ENCODE measurements around the gene PAPPA2. TPM values are rescaled to one million over a fixed set of nuclear protein-coding genes. Genes with fewer than 3 reads are reported as not detected.

The PAPPA2 gene
- total RNA-seq, 1 donor from 2014 or later = not detected

- H3K36me3 Mint-ChIP-seq (ENCODE audit: low read depth) = no peaks in the 10 kb centered on the region
- no peak overlapping the region for H3K27ac Mint-ChIP-seq
- intact Hi-C loops (cut with micrococcal nuclease) = no loop called here
- DNase-seq = no peak
- H3K4me3 Mint-ChIP-seq = no peak overlapping the region
- H3K9me3 Mint-ChIP-seq = no peaks in the 10 kb centered on the region
- no peaks in the 10 kb centered on the region for H3K4me1 Mint-ChIP-seq
- no peaks in the 10 kb centered on the region for H3K27me3 Mint-ChIP-seq
Observed at GRCh38 chr1:176568185-176568584, 105.2 kb downstream of the PAPPA2 start.

GRCh38 chr1:176574756-176575155 lies 111.8 kb downstream of the PAPPA2 start:
- Mint-ChIP-seq H3K4me1 (no peaks in the 10 kb centered on the region), H3K27me3 (no peaks in the 10 kb centered on the region), H3K9me3 (no peaks in the 10 kb centered on the region), H3K4me3 (no peak overlapping the region), H3K36me3 (ENCODE audit: low read depth) (no peaks in the 10 kb centered on the region), H3K27ac (no peak overlapping the region)
- DNase-seq = no peak
- intact Hi-C loops (cut with micrococcal nuclease) = no loop called here

- intact Hi-C loops (cut with micrococcal nuclease) = no loop called here
- H3K4me1 Mint-ChIP-seq = no peaks in the 10 kb centered on the region
- no peak for DNase-seq
- no peaks in the 10 kb centered on the region for H3K9me3 Mint-ChIP-seq
- no peak overlapping the region for H3K4me3 Mint-ChIP-seq
- H3K27ac Mint-ChIP-seq = no peak overlapping the region
- H3K36me3 Mint-ChIP-seq (ENCODE audit: low read depth) = no peaks in the 10 kb centered on the region
- H3K27me3 Mint-ChIP-seq = no peaks in the 10 kb centered on the region
Observed at GRCh38 chr1:176575991-176576390, 113.0 kb downstream of the PAPPA2 start.

- DNase-seq = no peak
- no peaks in the 10 kb centered on the region for H3K36me3 Mint-ChIP-seq (ENCODE audit: low read depth)
- no peaks in the 10 kb centered on the region for H3K27me3 Mint-ChIP-seq
- H3K4me1 Mint-ChIP-seq = no peaks in the 10 kb centered on the region
- H3K27ac Mint-ChIP-seq = no peak overlapping the region
- H3K4me3 Mint-ChIP-seq = no peak overlapping the region
- intact Hi-C loops (cut with micrococcal nuclease) = no loop called here
- no peaks in the 10 kb centered on the region for H3K9me3 Mint-ChIP-seq
Observed at GRCh38 chr1:176576670-176577069, 113.7 kb downstream of the PAPPA2 start.

- H3K9me3 Mint-ChIP-seq = no peaks in the 10 kb centered on the region
- H3K27me3 Mint-ChIP-seq = no peaks in the 10 kb centered on the region
- no peak overlapping the region for H3K27ac Mint-ChIP-seq
- H3K4me1 Mint-ChIP-seq = no peaks in the 10 kb centered on the region
- no peak for DNase-seq
- intact Hi-C loops (cut with micrococcal nuclease) = no loop called here
- H3K36me3 Mint-ChIP-seq (ENCODE audit: low read depth) = no peaks in the 10 kb centered on the region
- no peak overlapping the region for H3K4me3 Mint-ChIP-seq
Observed at GRCh38 chr1:176577646-176578197, 114.7 kb downstream of the PAPPA2 start.

GRCh38 chr1:176579087-176579486 lies 116.1 kb downstream of the PAPPA2 start:
- no peaks in the 10 kb centered on the region for H3K9me3 Mint-ChIP-seq
- H3K27me3 Mint-ChIP-seq = no peaks in the 10 kb centered on the region
- no peak overlapping the region for H3K27ac Mint-ChIP-seq
- intact Hi-C loops (cut with micrococcal nuclease) = no loop called here
- no peak overlapping the region for H3K4me3 Mint-ChIP-seq
- no peaks in the 10 kb centered on the region for H3K4me1 Mint-ChIP-seq
- H3K36me3 Mint-ChIP-seq (ENCODE audit: low read depth) = no peaks in the 10 kb centered on the region
- no peak for DNase-seq

- H3K9me3 Mint-ChIP-seq = no peaks in the 10 kb centered on the region
Observed at GRCh38 chr1:176595217-176595616, 132.2 kb downstream of the PAPPA2 start.

GRCh38 chr1:176601348-176601747 lies 138.4 kb downstream of the PAPPA2 start:
- no peak for DNase-seq
- intact Hi-C loops (cut with micrococcal nuclease) = no loop called here
- H3K27me3 Mint-ChIP-seq = no peaks in the 10 kb centered on the region
- H3K27ac Mint-ChIP-seq = no peak overlapping the region
- H3K9me3 Mint-ChIP-seq = no peaks in the 10 kb centered on the region
- no peaks in the 10 kb centered on the region for H3K36me3 Mint-ChIP-seq (ENCODE audit: low read depth)
- H3K4me3 Mint-ChIP-seq = no peak overlapping the region
- no peaks in the 10 kb centered on the region for H3K4me1 Mint-ChIP-seq

More at GRCh38 chr1:176595217-176595616, 132.2 kb downstream of the PAPPA2 start:
- H3K27ac Mint-ChIP-seq = no peak overlapping the region
- H3K27me3 Mint-ChIP-seq = no peaks in the 10 kb centered on the region
- DNase-seq = no peak
- no peak overlapping the region for H3K4me3 Mint-ChIP-seq
- no peaks in the 10 kb centered on the region for H3K4me1 Mint-ChIP-seq
- no peaks in the 10 kb centered on the region for H3K36me3 Mint-ChIP-seq (ENCODE audit: low read depth)
- intact Hi-C loops (cut with micrococcal nuclease) = no loop called here

- Mint-ChIP-seq H3K4me3 (no peak overlapping the region), H3K27me3 (no peaks in the 10 kb centered on the region), H3K4me1 (no peaks in the 10 kb centered on the region), H3K27ac (no peak overlapping the region), H3K36me3 (ENCODE audit: low read depth) (no peaks in the 10 kb centered on the region), H3K9me3 (no peaks in the 10 kb centered on the region)
- DNase-seq = no peak
- intact Hi-C loops (cut with micrococcal nuclease) = no loop called here
Observed at GRCh38 chr1:176602388-176603004, 139.5 kb downstream of the PAPPA2 start.

- H3K9me3 Mint-ChIP-seq = no peaks in the 10 kb centered on the region
- H3K36me3 Mint-ChIP-seq (ENCODE audit: low read depth) = no peaks in the 10 kb centered on the region
- intact Hi-C loops (cut with micrococcal nuclease) = no loop called here
- no peak overlapping the region for H3K27ac Mint-ChIP-seq
- DNase-seq = no peak
- no peaks in the 10 kb centered on the region for H3K4me1 Mint-ChIP-seq
- no peaks in the 10 kb centered on the region for H3K27me3 Mint-ChIP-seq
- H3K4me3 Mint-ChIP-seq = no peak overlapping the region
Observed at GRCh38 chr1:176603696-176604095, 140.7 kb downstream of the PAPPA2 start.

GRCh38 chr1:176604461-176604860 lies 141.5 kb downstream of the PAPPA2 start:
- no peaks in the 10 kb centered on the region for H3K9me3 Mint-ChIP-seq

GRCh38 chr1:176605176-176605575 lies 142.2 kb downstream of the PAPPA2 start:
- H3K27me3 Mint-ChIP-seq = no peaks in the 10 kb centered on the region
- H3K4me3 Mint-ChIP-seq = no peak overlapping the region
- no peak overlapping the region for H3K27ac Mint-ChIP-seq
- no peaks in the 10 kb centered on the region for H3K4me1 Mint-ChIP-seq
- intact Hi-C loops (cut with micrococcal nuclease) = no loop called here
- H3K36me3 Mint-ChIP-seq (ENCODE audit: low read depth) = no peaks in the 10 kb centered on the region
- no peak for DNase-seq
- H3K9me3 Mint-ChIP-seq = no peaks in the 10 kb centered on the region

More at GRCh38 chr1:176604461-176604860, 141.5 kb downstream of the PAPPA2 start:
- Mint-ChIP-seq H3K27ac (no peak overlapping the region), H3K27me3 (no peaks in the 10 kb centered on the region), H3K4me1 (no peaks in the 10 kb centered on the region), H3K4me3 (no peak overlapping the region), H3K36me3 (ENCODE audit: low read depth) (no peaks in the 10 kb centered on the region)
- intact Hi-C loops (cut with micrococcal nuclease) = no loop called here
- DNase-seq = no peak

GRCh38 chr1:176609556-176610408 lies 146.8 kb downstream of the PAPPA2 start:
- intact Hi-C loops (cut with micrococcal nuclease) = no loop called here
- Mint-ChIP-seq H3K27ac (no peak overlapping the region), H3K27me3 (no peaks in the 10 kb centered on the region)

GRCh38 chr1:176612791-176613190 lies 149.8 kb downstream of the PAPPA2 start:
- H3K27me3 Mint-ChIP-seq = no peaks in the 10 kb centered on the region
- no peaks in the 10 kb centered on the region for H3K9me3 Mint-ChIP-seq
- intact Hi-C loops (cut with micrococcal nuclease) = no loop called here
- DNase-seq = no peak
- H3K27ac Mint-ChIP-seq = no peak overlapping the region
- no peaks in the 10 kb centered on the region for H3K4me1 Mint-ChIP-seq
- H3K36me3 Mint-ChIP-seq (ENCODE audit: low read depth) = no peaks in the 10 kb centered on the region
- H3K4me3 Mint-ChIP-seq = no peak overlapping the region

More at GRCh38 chr1:176609556-176610408, 146.8 kb downstream of the PAPPA2 start:
- Mint-ChIP-seq H3K36me3 (ENCODE audit: low read depth) (no peaks in the 10 kb centered on the region), H3K4me1 (no peaks in the 10 kb centered on the region), H3K9me3 (no peaks in the 10 kb centered on the region), H3K4me3 (no peak overlapping the region)
- no peak for DNase-seq

All from activated CD4-positive, alpha-beta T cell treated with anti-CD3 and anti-CD28 coated beads, Interleukin-2, amount 10 ng/mL, durations not matched to agents 24 days and 14 days (primary cell).